ENCODE data around the gene LCP2. TPM values are rescaled to one million over a fixed set of nuclear protein-coding genes. Genes with fewer than 3 reads are reported as not detected.

Gene LCP2
- polyA plus RNA-seq (2013): 138 TPM

DNA sequence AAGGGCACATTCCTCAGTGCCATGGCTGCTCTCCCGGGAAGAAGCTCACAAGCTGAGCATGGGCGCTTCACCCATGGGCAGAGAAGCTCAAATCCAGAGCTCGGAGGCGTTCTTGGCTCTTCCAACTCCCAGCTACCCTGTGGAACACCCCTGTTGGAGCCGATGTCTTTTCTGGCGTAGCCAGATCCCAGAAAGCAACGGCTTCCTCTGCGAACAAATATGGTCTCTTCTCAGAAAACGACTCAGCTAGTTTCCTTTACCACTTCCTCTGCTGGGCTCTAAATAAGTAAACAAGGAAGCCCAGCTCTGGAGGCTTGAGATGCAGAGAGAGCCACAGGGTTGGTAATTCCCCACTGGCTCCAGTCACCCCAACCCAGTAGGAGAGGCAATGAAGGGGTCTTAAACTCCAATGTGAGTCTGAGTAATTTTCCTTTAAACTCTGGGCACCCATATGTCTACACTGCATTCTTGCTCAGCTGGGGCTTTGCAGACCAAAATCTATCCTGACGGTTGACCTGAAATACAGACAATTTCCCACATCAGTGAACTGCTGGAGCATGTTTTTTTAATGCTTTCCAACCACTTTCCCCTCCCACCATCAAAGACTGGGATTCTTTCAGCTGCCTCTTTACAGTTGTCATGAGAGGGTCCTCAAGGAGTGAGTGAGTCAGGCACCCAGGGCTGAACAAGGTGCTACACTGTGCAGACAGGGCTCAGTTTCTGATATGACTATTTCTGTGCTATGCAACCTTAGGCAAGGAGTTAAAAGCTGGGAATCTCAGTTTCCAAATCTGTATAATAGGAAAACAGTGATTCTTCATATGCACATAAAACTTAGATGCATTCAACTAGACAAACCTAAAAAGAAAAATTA is at the start of gene LCP2:
Gene LCP2, minus strand, starts transcription at position 189 of the 874 bp plus-strand sequence. Its CDS starts 166 bp downstream, at position 23.
- Histone ChIP-seq H3K9me3 (ENCODE audit: control extremely low read depth in 1 of 5, control insufficient read depth in 4 of 5, insufficient read depth in 2 of 5, low read depth in 1 of 5, low read length in 4 of 5) (no peaks in the 10 kb centered on the region), H3K27me3 (replicated peaks in 2 of 5; ENCODE audit: control insufficient read depth in 4 of 5, insufficient read depth in 5 of 5, low read length in 4 of 5) (no peaks in the 10 kb centered on the region), H3K27ac (ENCODE audit: insufficient read depth in 1 of 2, low read depth in 1 of 2, low read length in 2 of 2, poor library complexity in 1 of 2, severe bottlenecking in 2 of 2) (peak within 1 kb of the TSS; percentile 81 to 92), H3K36me3 (ENCODE audit: control insufficient read depth in 4 of 4, insufficient read depth in 4 of 4, low read length in 3 of 4) (peaks cover 0 to 16% (median 6%) of the 10 kb centered on the region in 4 experiments), H3K4me1 (ENCODE audit: control extremely low read depth in 1 of 4, control insufficient read depth in 4 of 4, insufficient read depth in 4 of 4, low read length in 3 of 4) (peaks cover 41 to 91% (median 77%) of the 10 kb centered on the region in 4 experiments), H3K4me3 (ENCODE audit: control insufficient read depth in 1 of 7, extremely low read depth in 1 of 7, insufficient read depth in 4 of 7, low read depth in 2 of 7, low read length in 6 of 7) (peak within 1 kb of the TSS; percentile 89 to 100 (median 94))
- ChIA-PET POLR2A (interaction anchor here (0.8 to 2.5 kb wide), 3 partner anchors 19 to 43 kb away, joined by 3 to 16 read pairs (median 5); no protein-coding TSS in a partner anchor), CTCF (interaction anchor here (1.0 to 24.6 kb wide), 16 partner anchors 8 to 124 kb away, joined by 3 to 430 read pairs (median 9); partner anchors contain the start of gene KCNMB1)
- WGBS (ENCODE audit: insufficient coverage): 0% methylated on average over 9 of the region's 10 CpGs
- DNase-seq: peak in 2 of 3 donors; percentile 74 to 78

- DNase-seq: no peak
- H3K4me3 ChIP-seq (ENCODE audit: control insufficient read depth in 1 of 7, extremely low read depth in 1 of 7, insufficient read depth in 4 of 7, low read depth in 2 of 7, low read length in 6 of 7): no peak overlapping the region
- no peaks in the 10 kb centered on the region for H3K27me3 ChIP-seq (replicated peaks in 2 of 5; ENCODE audit: control insufficient read depth in 4 of 5, insufficient read depth in 5 of 5, low read length in 4 of 5)
- peaks cover 0 to 8% (median 4%) of the 10 kb centered on the region in 4 experiments for H3K4me1 ChIP-seq (ENCODE audit: control extremely low read depth in 1 of 4, control insufficient read depth in 4 of 4, insufficient read depth in 4 of 4, low read length in 3 of 4)
- ChIA-PET CTCF (interaction anchor here (0.8 to 9.6 kb wide), 17 partner anchors 8 to 280 kb away, joined by 3 to 75 read pairs (median 5); partner anchors contain the start of gene LCP2), POLR2A (no interaction called here)
- H3K27ac ChIP-seq (ENCODE audit: insufficient read depth in 1 of 2, low read depth in 1 of 2, low read length in 2 of 2, poor library complexity in 1 of 2, severe bottlenecking in 2 of 2): no peak overlapping the region
- 98% methylated on average over 6 of the region's 9 CpGs for WGBS (ENCODE audit: insufficient coverage)
- H3K36me3 ChIP-seq (ENCODE audit: control insufficient read depth in 4 of 4, insufficient read depth in 4 of 4, low read length in 3 of 4): no peaks in the 10 kb centered on the region
- peaks cover 0 to 4% (median 0%) of the 10 kb centered on the region in 5 experiments for H3K9me3 ChIP-seq (ENCODE audit: control extremely low read depth in 1 of 5, control insufficient read depth in 4 of 5, insufficient read depth in 2 of 5, low read depth in 1 of 5, low read length in 4 of 5)
These were observed 49.5 kb upstream of the LCP2 start for GRCh38 chr5:170347022-170347567.

GRCh38 chr5:170345971-170346370 is 48.4 kb upstream of the LCP2 start:
- ChIA-PET CTCF (interaction anchor here (1.0 to 9.6 kb wide), 10 partner anchors 12 to 292 kb away, joined by 3 to 75 read pairs (median 9); partner anchors contain the start of gene LCP2), POLR2A (no interaction called here)
- Histone ChIP-seq H3K9me3 (ENCODE audit: control extremely low read depth in 1 of 5, control insufficient read depth in 4 of 5, insufficient read depth in 2 of 5, low read depth in 1 of 5, low read length in 4 of 5) (peaks cover 0 to 4% (median 0%) of the 10 kb centered on the region in 5 experiments), H3K4me3 (ENCODE audit: control insufficient read depth in 1 of 7, extremely low read depth in 1 of 7, insufficient read depth in 4 of 7, low read depth in 2 of 7, low read length in 6 of 7) (no peak overlapping the region), H3K4me1 (ENCODE audit: control extremely low read depth in 1 of 4, control insufficient read depth in 4 of 4, insufficient read depth in 4 of 4, low read length in 3 of 4) (peaks cover 0 to 8% (median 3%) of the 10 kb centered on the region in 4 experiments), H3K36me3 (ENCODE audit: control insufficient read depth in 4 of 4, insufficient read depth in 4 of 4, low read length in 3 of 4) (no peaks in the 10 kb centered on the region), H3K27me3 (replicated peaks in 2 of 5; ENCODE audit: control insufficient read depth in 4 of 5, insufficient read depth in 5 of 5, low read length in 4 of 5) (no peaks in the 10 kb centered on the region), H3K27ac (ENCODE audit: insufficient read depth in 1 of 2, low read depth in 1 of 2, low read length in 2 of 2, poor library complexity in 1 of 2, severe bottlenecking in 2 of 2) (no peak overlapping the region)
- WGBS (ENCODE audit: insufficient coverage): no CpG with 5 or more reads among the region's 1 CpG
- DNase-seq: no peak

DNA sequence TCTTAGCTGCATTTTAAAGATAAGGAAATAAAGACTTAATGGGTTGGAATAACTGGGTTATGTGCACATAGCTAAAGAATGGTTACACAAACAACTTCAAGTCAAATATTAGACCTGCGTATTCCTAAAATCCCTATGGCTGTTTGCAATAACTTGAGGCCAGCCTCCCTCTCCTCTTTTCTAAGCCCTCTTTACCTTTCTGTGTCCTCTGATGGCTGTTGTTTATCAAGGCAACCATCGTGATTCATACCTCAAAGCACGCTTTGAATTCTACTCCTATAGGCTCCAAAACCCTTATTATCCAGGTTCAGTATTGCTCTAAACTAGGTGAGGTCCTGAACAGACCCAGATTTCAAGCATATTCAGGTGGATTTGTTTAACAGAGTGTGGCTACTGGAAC is 45.6 kb upstream of the LCP2 start:
- WGBS (ENCODE audit: insufficient coverage): 93% methylated on average over 3 of the region's 3 CpGs
- Histone ChIP-seq H3K36me3 (ENCODE audit: control insufficient read depth in 4 of 4, insufficient read depth in 4 of 4, low read length in 3 of 4) (no peaks in the 10 kb centered on the region), H3K4me1 (ENCODE audit: control extremely low read depth in 1 of 4, control insufficient read depth in 4 of 4, insufficient read depth in 4 of 4, low read length in 3 of 4) (peaks cover 0 to 13% (median 8%) of the 10 kb centered on the region in 4 experiments), H3K9me3 (ENCODE audit: control extremely low read depth in 1 of 5, control insufficient read depth in 4 of 5, insufficient read depth in 2 of 5, low read depth in 1 of 5, low read length in 4 of 5) (peaks cover 0 to 4% (median 0%) of the 10 kb centered on the region in 5 experiments), H3K4me3 (ENCODE audit: control insufficient read depth in 1 of 7, extremely low read depth in 1 of 7, insufficient read depth in 4 of 7, low read depth in 2 of 7, low read length in 6 of 7) (no peak overlapping the region), H3K27ac (ENCODE audit: insufficient read depth in 1 of 2, low read depth in 1 of 2, low read length in 2 of 2, poor library complexity in 1 of 2, severe bottlenecking in 2 of 2) (no peak overlapping the region), H3K27me3 (replicated peaks in 2 of 5; ENCODE audit: control insufficient read depth in 4 of 5, insufficient read depth in 5 of 5, low read length in 4 of 5) (no peaks in the 10 kb centered on the region)
- POLR2A ChIA-PET: interaction anchor here (1.1 kb wide), 1 partner anchor 69 kb away, joined by 3 read pairs; no protein-coding TSS in a partner anchor
- CTCF ChIA-PET: interaction anchor here (0.8 to 7.7 kb wide), 5 partner anchors 9 to 76 kb away, joined by 3 to 75 read pairs (median 20); partner anchors contain the start of gene LCP2
- DNase-seq: no peak

DNA sequence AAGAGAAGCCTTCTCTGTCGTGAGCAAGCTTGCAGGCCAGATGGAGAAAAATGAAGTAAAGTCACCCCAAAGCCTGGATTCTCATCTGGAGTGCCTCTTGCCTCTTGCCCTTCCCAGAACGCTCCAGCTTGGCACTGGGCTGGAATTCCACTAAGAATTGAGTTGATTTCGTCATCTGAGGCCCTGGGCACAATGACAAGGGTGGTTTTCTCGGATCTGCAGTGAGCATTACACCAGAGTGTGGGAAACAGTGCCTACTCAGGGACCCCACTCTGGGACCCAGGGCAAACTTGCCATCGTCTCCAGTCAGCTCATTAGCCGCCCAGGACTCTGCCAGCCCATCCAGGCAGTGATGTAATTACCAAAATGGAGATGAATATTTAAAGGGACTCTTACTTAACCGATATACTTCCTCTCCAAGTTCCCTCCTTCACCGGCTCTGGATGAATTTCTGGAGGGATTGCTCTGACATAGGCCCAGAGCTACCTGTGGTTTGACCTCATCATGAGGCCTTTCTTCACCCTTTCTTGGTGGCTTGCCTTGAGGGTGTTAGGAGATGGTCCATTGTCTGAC is 44.7 kb upstream of the LCP2 start:
- Histone ChIP-seq H3K4me1 (ENCODE audit: control extremely low read depth in 1 of 4, control insufficient read depth in 4 of 4, insufficient read depth in 4 of 4, low read length in 3 of 4) (peaks cover 7 to 21% (median 14%) of the 10 kb centered on the region in 4 experiments), H3K9me3 (ENCODE audit: control extremely low read depth in 1 of 5, control insufficient read depth in 4 of 5, insufficient read depth in 2 of 5, low read depth in 1 of 5, low read length in 4 of 5) (peaks cover 0 to 4% (median 0%) of the 10 kb centered on the region in 5 experiments), H3K4me3 (ENCODE audit: control insufficient read depth in 1 of 7, extremely low read depth in 1 of 7, insufficient read depth in 4 of 7, low read depth in 2 of 7, low read length in 6 of 7) (no peak overlapping the region), H3K27ac (ENCODE audit: insufficient read depth in 1 of 2, low read depth in 1 of 2, low read length in 2 of 2, poor library complexity in 1 of 2, severe bottlenecking in 2 of 2) (no peak overlapping the region), H3K27me3 (replicated peaks in 2 of 5; ENCODE audit: control insufficient read depth in 4 of 5, insufficient read depth in 5 of 5, low read length in 4 of 5) (no peaks in the 10 kb centered on the region), H3K36me3 (ENCODE audit: control insufficient read depth in 4 of 4, insufficient read depth in 4 of 4, low read length in 3 of 4) (no peaks in the 10 kb centered on the region)
- POLR2A ChIA-PET: interaction anchor here (0.6 to 1.1 kb wide), 2 partner anchors 43 to 68 kb away, joined by 3 read pairs; no protein-coding TSS in a partner anchor
- 98% methylated on average over 5 of the region's 8 CpGs for WGBS (ENCODE audit: insufficient coverage)
- no peak for DNase-seq
- CTCF ChIA-PET: interaction anchor here (1.1 to 7.7 kb wide), 5 partner anchors 7 to 75 kb away, joined by 3 to 75 read pairs (median 32); partner anchors contain the start of gene LCP2

DNA sequence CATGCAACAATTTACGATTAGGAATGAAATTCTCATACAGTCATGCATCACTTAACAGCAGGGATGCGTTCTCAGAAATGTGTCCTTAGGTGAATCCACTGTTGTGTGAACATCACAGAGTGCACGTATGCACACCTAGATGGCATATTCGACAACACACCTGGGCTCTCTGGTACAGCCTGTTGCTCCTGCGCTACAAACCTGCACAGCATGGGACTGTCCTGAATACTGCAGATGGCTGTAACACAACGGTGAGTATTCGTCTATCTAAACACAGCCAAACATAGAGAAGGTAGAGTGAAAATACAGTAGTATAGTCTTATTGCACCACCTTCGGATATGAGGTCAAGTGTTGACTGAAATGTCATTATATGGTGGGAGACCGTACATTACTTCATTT is 44.0 kb upstream of the LCP2 start:
- no peak for DNase-seq

More for the DNA sequence above, 44.0 kb upstream of the LCP2 start:
- WGBS (ENCODE audit: insufficient coverage): 99% methylated on average over 6 of the region's 9 CpGs
- POLR2A ChIA-PET: interaction anchor here (1.2 kb wide), 1 partner anchor 44 kb away, joined by 5 read pairs; the partner anchor contains the start of gene LCP2
- Histone ChIP-seq H3K4me3 (ENCODE audit: control insufficient read depth in 1 of 7, extremely low read depth in 1 of 7, insufficient read depth in 4 of 7, low read depth in 2 of 7, low read length in 6 of 7) (no peak overlapping the region), H3K27ac (ENCODE audit: insufficient read depth in 1 of 2, low read depth in 1 of 2, low read length in 2 of 2, poor library complexity in 1 of 2, severe bottlenecking in 2 of 2) (no peak overlapping the region), H3K27me3 (replicated peaks in 2 of 5; ENCODE audit: control insufficient read depth in 4 of 5, insufficient read depth in 5 of 5, low read length in 4 of 5) (no peaks in the 10 kb centered on the region), H3K4me1 (ENCODE audit: control extremely low read depth in 1 of 4, control insufficient read depth in 4 of 4, insufficient read depth in 4 of 4, low read length in 3 of 4) (peaks cover 7 to 28% (median 21%) of the 10 kb centered on the region in 4 experiments), H3K36me3 (ENCODE audit: control insufficient read depth in 4 of 4, insufficient read depth in 4 of 4, low read length in 3 of 4) (no peaks in the 10 kb centered on the region), H3K9me3 (ENCODE audit: control extremely low read depth in 1 of 5, control insufficient read depth in 4 of 5, insufficient read depth in 2 of 5, low read depth in 1 of 5, low read length in 4 of 5) (peaks cover 0 to 4% (median 0%) of the 10 kb centered on the region in 5 experiments)
- CTCF ChIA-PET: interaction anchor here (0.9 to 7.7 kb wide), 10 partner anchors 8 to 114 kb away, joined by 3 to 75 read pairs (median 6); partner anchors contain the start of gene LCP2

Measured in common myeloid progenitor, CD34-positive (primary cell).